Measurements from ENCODE around the gene GNG7. TPM values are rescaled to one million over a fixed set of nuclear protein-coding genes. Genes with fewer than 3 reads are reported as not detected.

Gene GNG7
- total and polyA plus RNA-seq, 2 donors (not counting 3 experiments of a cell fraction or from before 2014, with no cell fraction given) = 0.29 to 0.84 TPM

GRCh38 chr19:2733930-2734588 is 31.6 kb upstream of the GNG7 start:
- peaks cover 1% of the 10 kb centered on the region for H3K4me1 ChIP-seq (ENCODE audit: control insufficient read depth, extremely low read depth, insufficient read depth, low read length)
- no peak overlapping the region for H3K4me3 ChIP-seq (replicated peaks in 1 of 3; ENCODE audit: insufficient read depth in 1 of 3, low read depth in 1 of 3, low read length in 3 of 3)
- H3K27ac ChIP-seq (ENCODE audit: insufficient read depth, low read depth, low read length) = no peak overlapping the region
- H2AFZ ChIP-seq (ENCODE audit: low read depth, low read length) = no peak overlapping the region
- no peak overlapping the region for H3K9ac ChIP-seq (replicated peaks; ENCODE audit: extremely low read depth, insufficient read depth, low read length)
- FAIRE-seq (no peak), DNase-seq (ENCODE audit: low read depth, low spot score) (no peak)
- BruUV-seq (replicated peaks) = no TSS peak
- dilution Hi-C loops (cut with MboI; ENCODE audit: extremely low pct_ligation_motif_present, low sequenced_read_pairs) = no loop called here
- no peak overlapping the region for H3K4me2 ChIP-seq (ENCODE audit: insufficient read depth, low read length)
- H3K36me3 ChIP-seq (ENCODE audit: control insufficient read depth in 2 of 2, extremely low read depth in 1 of 2, insufficient read depth in 2 of 2, low read length in 2 of 2) = peaks cover 0 to 9% of the 10 kb centered on the region in 2 experiments
- H4K20me1 ChIP-seq (replicated peaks; ENCODE audit: control insufficient read depth, extremely low read depth, insufficient read depth, low read length) = no peaks in the 10 kb centered on the region
- ChIA-PET POLR2A (no interaction called here), CTCF (no interaction called here)
- H3K9me3 ChIP-seq (replicated peaks; ENCODE audit: control insufficient read depth, insufficient read depth, low read length) = no peaks in the 10 kb centered on the region
- intact Hi-C loops (cut with micrococcal nuclease) = no loop called here
- H3K79me2 ChIP-seq (ENCODE audit: control insufficient read depth, insufficient read depth, low read length) = peaks cover under 1% of the 10 kb centered on the region
- TF ChIP-seq POLR2AphosphoS5 (IDR thresholded peaks at IDR 0.05; ENCODE audit: insufficient read depth, low read depth, low read length) = no peak
- no peak for TF ChIP-seq CTCF (IDR thresholded peaks at IDR 0.05; ENCODE audit: extremely low read depth in 1 of 2, insufficient read depth in 1 of 2, low read depth in 1 of 2, low read length in 2 of 2)
- no peaks in the 10 kb centered on the region for H3K27me3 ChIP-seq (ENCODE audit: control insufficient read depth in 2 of 2, insufficient read depth in 2 of 2, low read length in 2 of 2)
- no peaks in the 10 kb centered on the region for H3K9me1 ChIP-seq (replicated peaks; ENCODE audit: control insufficient read depth, extremely low read depth, insufficient read depth, low read length)

- Histone ChIP-seq H3K4me1 (ENCODE audit: control insufficient read depth, extremely low read depth, insufficient read depth, low read length) (no peaks in the 10 kb centered on the region), H3K79me2 (ENCODE audit: control insufficient read depth, insufficient read depth, low read length) (no peaks in the 10 kb centered on the region), H3K27ac (ENCODE audit: insufficient read depth, low read depth, low read length) (no peak overlapping the region), H4K20me1 (replicated peaks; ENCODE audit: control insufficient read depth, extremely low read depth, insufficient read depth, low read length) (no peaks in the 10 kb centered on the region), H3K27me3 (ENCODE audit: control insufficient read depth in 2 of 2, insufficient read depth in 2 of 2, low read length in 2 of 2) (no peaks in the 10 kb centered on the region), H3K4me2 (ENCODE audit: insufficient read depth, low read length) (no peak overlapping the region), H3K9ac (replicated peaks; ENCODE audit: extremely low read depth, insufficient read depth, low read length) (no peak overlapping the region), H3K9me1 (replicated peaks; ENCODE audit: control insufficient read depth, extremely low read depth, insufficient read depth, low read length) (no peaks in the 10 kb centered on the region), H3K4me3 (replicated peaks in 1 of 3; ENCODE audit: insufficient read depth in 1 of 3, low read depth in 1 of 3, low read length in 3 of 3) (no peak overlapping the region), H3K36me3 (ENCODE audit: control insufficient read depth in 2 of 2, extremely low read depth in 1 of 2, insufficient read depth in 2 of 2, low read length in 2 of 2) (peaks cover 0 to 9% of the 10 kb centered on the region in 2 experiments), H3K9me3 (replicated peaks; ENCODE audit: control insufficient read depth, insufficient read depth, low read length) (no peaks in the 10 kb centered on the region), H2AFZ (ENCODE audit: low read depth, low read length) (no peak overlapping the region)
- BruUV-seq (replicated peaks) = no TSS peak
- FAIRE-seq (no peak), DNase-seq (ENCODE audit: low read depth, low spot score) (no peak)
- no peak for TF ChIP-seq POLR2AphosphoS5 (IDR thresholded peaks at IDR 0.05; ENCODE audit: insufficient read depth, low read depth, low read length)
- TF ChIP-seq GATA2 (IDR thresholded peaks at IDR 0.05; ENCODE audit: insufficient read depth, insufficient read length, low read depth, low read length) = no peak
- no peak for TF ChIP-seq FOS (IDR thresholded peaks at IDR 0.05; ENCODE audit: borderline replicate concordance, insufficient read depth, low read length)
- no peak for TF ChIP-seq JUN (IDR thresholded peaks at IDR 0.05; ENCODE audit: borderline replicate concordance, insufficient read depth, insufficient read length, low read depth)
- no peak for TF ChIP-seq MYC (IDR thresholded peaks at IDR 0.05; ENCODE audit: low read depth, low read length)
- no peak for TF ChIP-seq EZH2 (IDR thresholded peaks at IDR 0.05; ENCODE audit: borderline replicate concordance, low read depth, low read length, severe bottlenecking)
- TF ChIP-seq POLR2A (IDR thresholded peaks at IDR 0.05; ENCODE audit: low read depth, low read length) = no peak
- no peak for TF ChIP-seq MAX (IDR thresholded peaks at IDR 0.05; ENCODE audit: insufficient read depth, insufficient read length)
- TF ChIP-seq CTCF (IDR thresholded peaks at IDR 0.05; ENCODE audit: extremely low read depth in 1 of 2, insufficient read depth in 1 of 2, low read depth in 1 of 2, low read length in 2 of 2) = no peak
- dilution Hi-C loops (cut with MboI; ENCODE audit: extremely low pct_ligation_motif_present, low sequenced_read_pairs) (no loop called here), intact Hi-C loops (cut with micrococcal nuclease) (no loop called here)
- CTCF ChIA-PET = no interaction called here
- POLR2A ChIA-PET = interaction anchor here (0.6 kb wide), 1 partner anchor 852 kb away, joined by 8 read pairs; the partner anchor contains the start of gene GIPC3
Observed at GRCh38 chr19:2732883-2733282, 30.4 kb upstream of the GNG7 start.

All from endothelial cell of umbilical vein (primary cell).